CD4-positive, CD25-positive, alpha-beta regulatory T cell (primary cell): ENCODE measurements around the gene NENF. TPM values are rescaled to one million over a fixed set of nuclear protein-coding genes. Genes with fewer than 3 reads are reported as not detected.
A peak's percentile ranks its signal among the peaks of the same experiment; 100 is the strongest.

ENCODE experiments used
- ATAC-seq, 2 donors: fragments of 150-1000 bp; cut with Tn5 transposase; one replicate each; pipeline ENCODE4 v1.10.0; 2021; ENCODE audit warnings: low read depth in 2 of 2, moderate number of reproducible peaks in 2 of 2, moderate library complexity in 1 of 2
- DNase-seq, 3 donors: peaks; one replicate each; pipeline versions ENCODE4 v3.0.0 to v3.0.0-alpha.2; 2012 to 2022; ENCODE audit warnings: mixed read lengths in 1 of 3
- H3K27ac ChIP-seq: one replicate; pipeline ENCODE4 v1.7.0; 2013; ENCODE audit warnings: mild to moderate bottlenecking, low read length; ENCODE audit not compliant: insufficient read depth, poor library complexity, severe bottlenecking
- H3K27me3 ChIP-seq: one replicate; pipeline ENCODE4 v1.7.0; 2013; ENCODE audit warnings: low read length; ENCODE audit not compliant: control insufficient read depth, insufficient read depth
- H3K36me3 ChIP-seq: one replicate; pipeline ENCODE4 v1.7.0; 2013; ENCODE audit warnings: mild to moderate bottlenecking, low read length, moderate library complexity; ENCODE audit not compliant: control insufficient read depth, insufficient read depth
- H3K4me1 ChIP-seq: 2 replicates; pipeline ENCODE4 v1.7.0; 2013; ENCODE audit warnings: mild to moderate bottlenecking, low read length; ENCODE audit not compliant: insufficient read depth, control insufficient read depth, poor library complexity, severe bottlenecking
- H3K4me3 ChIP-seq: one replicate; pipeline ENCODE4 v1.7.0; 2013; ENCODE audit warnings: low read depth, mild to moderate bottlenecking, low read length, moderate library complexity
- H3K9me3 ChIP-seq, 2 experiments: 1 replicate in 1 of 2; 2 replicates in 1 of 2; pipeline ENCODE4 v1.7.0; 2013; ENCODE audit warnings: low read length in 2 of 2, mild to moderate bottlenecking in 1 of 2, moderate library complexity in 1 of 2; ENCODE audit not compliant: control insufficient read depth in 2 of 2
- H3K27ac Mint-ChIP-seq, 3 donors: one replicate each; pipeline ENCODE4 v1.8.0; 2020 to 2022; ENCODE audit warnings: mild to moderate bottlenecking in 3 of 3, mixed read lengths in 3 of 3, moderate library complexity in 2 of 3
- H3K27me3 Mint-ChIP-seq: one replicate; pipeline ENCODE4 v1.8.0; 2022; ENCODE audit warnings: mild to moderate bottlenecking, mixed read lengths
- H3K36me3 Mint-ChIP-seq: one replicate; pipeline ENCODE4 v1.8.0; 2020; ENCODE audit warnings: mixed read lengths
- H3K4me1 Mint-ChIP-seq, 4 donors: one replicate each; pipeline ENCODE4 v1.8.0; 2020 to 2022; ENCODE audit warnings: mixed read lengths in 4 of 4, mild to moderate bottlenecking in 1 of 4
- H3K4me3 Mint-ChIP-seq, 4 donors: one replicate each; pipeline ENCODE4 v1.8.0; 2020 to 2022; ENCODE audit warnings: mild to moderate bottlenecking in 4 of 4, mixed read lengths in 4 of 4, moderate library complexity in 3 of 4
- H3K9me3 Mint-ChIP-seq, 7 donors: one replicate each; pipeline ENCODE4 v1.8.0; 2020 to 2022; ENCODE audit warnings: mixed read lengths in 7 of 7, mild to moderate bottlenecking in 3 of 7, moderate library complexity in 2 of 7
- polyA plus RNA-seq, 4 donors: library from polyadenylated mRNA; unstranded; fragments of 300-500 nt; fragmentation: Illumina TruSeq; gene quantifications; one replicate each; pipeline ENCODE4 v1.2.3, GENCODE V29; 2021
- total RNA-seq: library from RNA; stranded (reverse); gene quantifications from one replicate; pipeline ENCODE4 v1.2.3, GENCODE V29; 2022

NENF gene
- total and polyA plus RNA-seq, 5 donors from 2014 or later, result 17.0 to 82.8 (median 65.5) TPM

- Histone ChIP-seq H3K27ac (no peak overlapping the region), H3K9me3 (no peaks in the 10 kb centered on the region), H3K4me1 (no peaks in the 10 kb centered on the region), H3K4me3 (no peak overlapping the region), H3K36me3 (peaks cover 13% of the 10 kb centered on the region), H3K27me3 (no peaks in the 10 kb centered on the region)
- Mint-ChIP-seq H3K27ac (peak overlapping the region in 1 of 3 donors; percentile 34), H3K36me3 (peaks cover 20% of the 10 kb centered on the region), H3K4me1 (peaks cover 0 to 5% (median 0%) of the 10 kb centered on the region in 4 donors), H3K4me3 (no peak overlapping the region), H3K9me3 (no peaks in the 10 kb centered on the region), H3K27me3 (no peaks in the 10 kb centered on the region)
- no peak for DNase-seq
- ATAC-seq, result no peak
These were observed 14.8 kb downstream of the NENF start for GRCh38 chr1:212447478-212447877.

GRCh38 chr1:212450331-212450881 lies 17.7 kb downstream of the NENF start:
- H3K9me3 ChIP-seq, result no peaks in the 10 kb centered on the region
- peaks cover under 1% of the 10 kb centered on the region for H3K36me3 ChIP-seq
- H3K4me1 ChIP-seq, result no peaks in the 10 kb centered on the region
- no peak for ATAC-seq
- Mint-ChIP-seq H3K36me3 (peaks cover 9% of the 10 kb centered on the region), H3K27ac (no peak overlapping the region), H3K4me1 (no peaks in the 10 kb centered on the region), H3K4me3 (no peak overlapping the region), H3K9me3 (no peaks in the 10 kb centered on the region), H3K27me3 (no peaks in the 10 kb centered on the region)
- H3K4me3 ChIP-seq, result no peak overlapping the region
- no peak for DNase-seq
- no peak overlapping the region for H3K27ac ChIP-seq
- H3K27me3 ChIP-seq, result no peaks in the 10 kb centered on the region

- Histone ChIP-seq H3K9me3 (no peaks in the 10 kb centered on the region), H3K27me3 (no peaks in the 10 kb centered on the region), H3K36me3 (no peaks in the 10 kb centered on the region), H3K4me1 (peaks cover 5% of the 10 kb centered on the region), H3K4me3 (no peak overlapping the region), H3K27ac (no peak overlapping the region)
- Mint-ChIP-seq H3K9me3 (no peaks in the 10 kb centered on the region), H3K27ac (no peak overlapping the region), H3K27me3 (no peaks in the 10 kb centered on the region), H3K4me1 (no peaks in the 10 kb centered on the region), H3K36me3 (peaks cover 3% of the 10 kb centered on the region), H3K4me3 (no peak overlapping the region)
- no peak for ATAC-seq
- DNase-seq, result no peak
These were observed 18.9 kb downstream of the NENF start for GRCh38 chr1:212451416-212452322.

GRCh38 chr1:212452323-212453155 lies 19.8 kb downstream of the NENF start:
- Histone ChIP-seq H3K27me3 (no peaks in the 10 kb centered on the region), H3K27ac (no peak overlapping the region), H3K4me1 (peaks cover 5% of the 10 kb centered on the region), H3K4me3 (no peak overlapping the region), H3K36me3 (no peaks in the 10 kb centered on the region), H3K9me3 (no peaks in the 10 kb centered on the region)
- Mint-ChIP-seq H3K9me3 (no peaks in the 10 kb centered on the region), H3K27me3 (no peaks in the 10 kb centered on the region), H3K27ac (no peak overlapping the region), H3K4me3 (no peak overlapping the region), H3K36me3 (peaks cover 3% of the 10 kb centered on the region), H3K4me1 (no peaks in the 10 kb centered on the region)
- no peak for DNase-seq
- ATAC-seq, result no peak

GRCh38 chr1:212453156-212453857 lies 20.6 kb downstream of the NENF start:
- H3K27ac ChIP-seq, result no peak overlapping the region
- Mint-ChIP-seq H3K9me3 (no peaks in the 10 kb centered on the region), H3K36me3 (peaks cover 3% of the 10 kb centered on the region), H3K27me3 (no peaks in the 10 kb centered on the region), H3K27ac (no peak overlapping the region), H3K4me3 (no peak overlapping the region), H3K4me1 (peaks cover 0 to 2% (median 0%) of the 10 kb centered on the region in 4 donors)
- H3K9me3 ChIP-seq, result no peaks in the 10 kb centered on the region
- no peaks in the 10 kb centered on the region for H3K36me3 ChIP-seq
- DNase-seq, result no peak
- H3K27me3 ChIP-seq, result no peaks in the 10 kb centered on the region
- H3K4me3 ChIP-seq, result no peak overlapping the region
- no peak for ATAC-seq
- peaks cover 5% of the 10 kb centered on the region for H3K4me1 ChIP-seq

GRCh38 chr1:212454741-212455140 lies 22.0 kb downstream of the NENF start:
- no peak overlapping the region for H3K4me3 Mint-ChIP-seq
- no peaks in the 10 kb centered on the region for H3K27me3 Mint-ChIP-seq
- Histone ChIP-seq H3K36me3 (no peaks in the 10 kb centered on the region), H3K4me1 (peaks cover 5% of the 10 kb centered on the region), H3K27ac (no peak overlapping the region), H3K9me3 (no peaks in the 10 kb centered on the region), H3K27me3 (no peaks in the 10 kb centered on the region), H3K4me3 (no peak overlapping the region)
- H3K36me3 Mint-ChIP-seq, result peaks cover 3% of the 10 kb centered on the region
- H3K4me1 Mint-ChIP-seq, result peaks cover 0 to 5% (median 1%) of the 10 kb centered on the region in 4 donors
- DNase-seq (no peak), ATAC-seq (no peak)
- no peak overlapping the region for H3K27ac Mint-ChIP-seq
- H3K9me3 Mint-ChIP-seq, result no peaks in the 10 kb centered on the region

- no peaks in the 10 kb centered on the region for H3K9me3 Mint-ChIP-seq
- H3K27me3 ChIP-seq, result no peaks in the 10 kb centered on the region
- no peaks in the 10 kb centered on the region for H3K27me3 Mint-ChIP-seq
- H3K36me3 ChIP-seq, result no peaks in the 10 kb centered on the region
- H3K27ac ChIP-seq, result no peak overlapping the region
- peaks cover 0 to 5% (median 1%) of the 10 kb centered on the region in 4 donors for H3K4me1 Mint-ChIP-seq
- DNase-seq (no peak), ATAC-seq (no peak)
- H3K36me3 Mint-ChIP-seq, result peaks cover 3% of the 10 kb centered on the region
- H3K4me3 ChIP-seq, result no peak overlapping the region
- H3K4me1 ChIP-seq, result peaks cover 5% of the 10 kb centered on the region
- H3K4me3 Mint-ChIP-seq, result no peak overlapping the region
- H3K9me3 ChIP-seq, result no peaks in the 10 kb centered on the region
- peak overlapping the region in 1 of 3 donors; percentile 26 for H3K27ac Mint-ChIP-seq
These were observed 22.7 kb downstream of the NENF start for GRCh38 chr1:212455401-212455800.
